ENCODE results near the gene SGMS1.
"Not testable (repeated sequence)": the region's sequence is repeated elsewhere in the genome, so short reads cannot be mapped to it uniquely, and the experiment has no call there.

SGMS1 gene

DNA sequence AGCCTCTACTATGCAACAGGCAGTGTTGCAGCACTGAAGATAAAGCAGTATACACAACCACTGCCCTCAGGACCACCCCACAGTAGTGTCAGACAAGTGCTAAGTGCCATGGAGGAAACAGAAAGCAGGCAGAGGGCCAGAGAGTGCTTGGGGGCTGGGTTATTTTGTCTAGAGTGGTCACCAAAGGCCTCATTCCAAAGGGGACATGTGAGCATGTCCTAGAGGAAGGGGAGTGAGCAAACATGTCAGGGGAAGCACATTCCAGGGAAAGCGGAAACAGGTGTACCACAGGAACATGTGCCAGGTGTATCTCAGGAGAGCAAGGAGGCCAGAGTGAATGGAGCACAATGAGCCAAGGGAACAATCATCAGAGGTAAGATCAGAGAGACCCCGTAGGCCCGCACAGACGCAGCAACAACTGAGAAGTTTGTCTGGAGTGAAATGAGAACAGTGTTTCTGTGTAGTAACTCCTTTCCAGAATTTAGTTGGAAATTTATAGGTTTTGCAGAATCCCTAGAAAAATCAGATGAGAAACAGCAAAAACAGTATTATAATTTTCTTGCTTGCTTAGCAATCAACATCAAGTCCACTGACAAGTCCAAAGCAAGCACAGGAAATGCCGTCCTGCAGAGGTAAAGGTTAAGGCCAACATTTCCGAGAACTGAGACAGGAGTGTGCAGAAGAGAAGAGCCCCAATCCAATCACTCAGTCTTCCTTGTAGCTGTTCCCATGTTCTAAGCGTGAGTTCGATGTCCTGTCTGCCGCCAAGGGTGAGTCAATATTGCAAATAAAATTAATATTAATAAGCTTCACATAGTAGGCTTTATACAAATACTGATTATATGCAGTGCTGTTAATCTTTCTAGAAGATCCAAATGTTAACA is 67.3 kb downstream of the SGMS1 start:
- no peak for DNase-seq (ENCODE audit: low spot score)

GRCh38 chr10:50554995-50555568 is 68.7 kb downstream of the SGMS1 start:
- peak; percentile 39 for DNase-seq (ENCODE audit: low spot score)

DNA sequence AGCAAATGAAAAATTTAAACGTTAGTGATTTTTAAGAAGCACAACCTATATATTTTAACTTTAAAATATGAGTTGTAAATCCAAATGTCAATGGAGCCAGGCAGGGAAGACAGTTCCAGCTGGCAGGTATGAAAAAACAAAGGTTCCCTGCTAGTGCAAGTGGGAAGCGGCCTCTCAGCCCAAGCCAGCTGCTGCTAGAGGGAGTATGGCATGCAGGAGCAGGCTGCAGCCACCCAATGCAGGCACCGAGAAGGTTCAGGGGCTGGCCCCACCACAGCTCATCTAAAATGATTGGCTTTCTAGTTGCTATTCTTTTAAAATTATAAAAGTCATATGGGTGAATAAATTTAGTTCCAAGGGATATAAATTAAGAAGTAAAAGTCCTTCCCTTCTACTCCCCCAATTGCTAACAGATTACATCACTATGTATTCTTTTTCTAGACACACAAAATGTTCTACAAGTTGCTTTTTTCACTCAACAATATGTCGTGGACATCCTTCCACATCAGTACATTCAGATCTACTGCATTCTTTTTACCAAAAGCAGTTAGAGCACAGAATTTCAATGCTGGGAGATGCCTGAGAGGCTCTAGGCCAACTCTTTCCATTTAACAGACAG is 69.3 kb downstream of the SGMS1 start:
- no peak for DNase-seq (ENCODE audit: low spot score)

DNA sequence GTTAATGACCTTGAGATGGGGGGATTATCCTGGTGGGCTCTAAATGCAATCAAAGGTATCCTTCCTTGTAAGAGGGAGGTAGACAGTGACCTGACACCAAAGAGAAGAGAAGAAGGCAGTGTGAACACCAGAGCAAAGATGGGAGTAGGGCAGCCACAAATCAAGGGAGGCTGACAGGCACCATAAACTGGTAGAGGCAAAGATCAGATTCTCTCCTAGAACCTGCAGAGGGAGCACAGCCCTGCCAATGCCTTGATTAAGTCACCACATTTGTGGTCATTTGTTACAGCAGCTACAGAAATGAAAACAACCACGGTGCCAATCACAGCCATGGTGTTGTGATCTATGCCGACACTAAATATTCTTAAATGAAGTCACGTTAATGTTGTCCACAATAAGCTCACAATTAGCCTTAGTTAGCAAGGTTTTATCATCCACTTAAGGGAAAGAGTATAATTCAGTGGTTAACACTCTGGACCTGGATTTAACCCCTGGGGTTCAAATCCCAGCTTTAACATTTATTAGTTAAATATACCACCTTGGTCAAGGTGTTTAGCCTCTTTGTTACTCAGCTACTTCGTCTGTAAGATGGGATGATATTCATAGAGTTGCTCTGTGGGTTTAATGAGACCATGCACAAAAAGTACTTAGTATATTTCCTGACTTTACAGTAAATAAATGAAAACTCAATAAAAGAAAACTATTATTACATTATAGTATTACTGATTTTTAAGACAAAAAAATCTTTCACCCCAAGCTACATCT is 70.8 kb downstream of the SGMS1 start:
- DNase-seq (ENCODE audit: low spot score): peak; percentile 11

DNA sequence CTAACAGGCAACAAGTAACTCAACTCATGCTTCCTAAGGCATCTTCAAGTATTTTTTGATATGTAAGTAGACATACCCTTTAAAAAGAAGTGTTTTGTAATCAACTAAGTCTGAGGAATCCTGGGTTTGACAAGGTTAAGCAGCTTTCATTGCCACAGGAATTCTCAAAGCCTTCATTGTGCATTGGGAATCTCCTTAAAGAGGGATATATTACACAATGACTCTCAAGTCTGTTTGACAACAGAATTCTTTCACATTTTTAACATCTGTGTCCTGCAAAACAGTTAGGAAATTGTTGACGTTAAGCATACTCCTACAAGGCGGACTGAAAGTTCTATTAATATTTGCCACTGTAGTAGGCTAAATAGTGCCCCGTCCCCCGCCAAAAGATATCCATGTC is 71.4 kb downstream of the SGMS1 start:
- DNase-seq (ENCODE audit: low spot score): peak; percentile 66

DNA sequence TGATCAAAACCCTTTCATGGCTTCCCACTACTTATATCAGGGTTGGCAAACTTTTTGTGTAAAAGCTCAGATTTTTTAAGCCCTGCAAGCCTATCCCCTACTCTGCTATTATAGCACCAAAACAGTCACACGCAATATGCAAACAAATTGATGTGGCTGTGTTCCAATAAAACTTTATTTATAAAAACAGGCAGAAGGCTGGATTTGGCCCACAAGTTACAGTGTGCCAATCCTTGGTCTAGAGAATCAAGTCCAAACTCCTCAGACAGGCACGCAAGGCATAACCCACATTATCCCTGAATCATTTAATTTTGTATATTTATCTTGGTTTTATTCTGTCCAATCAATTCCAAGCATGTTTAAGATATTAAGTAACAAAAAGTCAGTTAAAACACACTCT is 71.9 kb downstream of the SGMS1 start:
- no peak for DNase-seq (ENCODE audit: low spot score)

GRCh38 chr10:50550291-50550839 is 73.4 kb downstream of the SGMS1 start:
- DNase-seq (ENCODE audit: low spot score): no peak

GRCh38 chr10:50549186-50549585 is 74.6 kb downstream of the SGMS1 start:
- not testable (repeated sequence) for DNase-seq (ENCODE audit: low spot score)

DNA sequence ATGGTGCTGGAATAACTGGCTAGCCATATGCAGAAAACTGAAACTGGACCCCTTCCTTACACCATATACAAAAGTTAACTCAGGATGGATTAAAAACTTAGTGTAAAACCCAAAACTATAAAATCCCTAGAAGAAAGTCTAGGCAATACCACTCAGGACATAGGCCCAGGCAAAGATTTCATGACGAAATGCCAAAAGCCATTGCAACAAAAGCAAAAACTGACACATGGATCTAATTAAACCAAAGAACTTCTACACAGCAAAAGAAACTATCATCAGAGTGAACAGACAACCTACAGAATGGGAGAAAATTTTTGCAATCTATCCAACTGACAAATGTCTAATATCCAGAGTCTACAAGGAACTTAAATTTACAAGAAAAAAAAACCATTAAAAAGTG is 75.3 kb downstream of the SGMS1 start:
- not testable (repeated sequence) for DNase-seq (ENCODE audit: low spot score)

GRCh38 chr10:50546287-50546686 is 77.5 kb downstream of the SGMS1 start:
- not testable (repeated sequence) for DNase-seq (ENCODE audit: low spot score)

DNA sequence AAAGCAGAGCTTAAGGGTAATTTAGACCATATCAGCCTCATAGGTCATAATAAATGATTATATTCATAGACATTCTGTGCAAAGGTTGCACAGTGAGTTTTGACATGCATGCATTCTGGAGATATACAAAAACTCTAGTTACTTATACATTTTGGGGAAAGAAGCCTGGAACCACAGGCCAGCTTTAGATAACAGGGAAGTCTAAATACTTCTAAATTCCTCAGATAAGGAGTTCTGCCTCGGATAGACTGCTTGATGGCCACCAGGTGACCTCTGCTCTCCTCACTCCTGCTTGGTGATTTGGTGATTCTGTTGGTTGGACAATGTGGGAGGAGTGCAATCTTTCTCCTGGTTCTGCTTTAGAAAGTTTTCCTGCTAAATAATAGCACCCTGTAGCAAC is 77.9 kb downstream of the SGMS1 start:
- DNase-seq (ENCODE audit: low spot score): no peak

DNA sequence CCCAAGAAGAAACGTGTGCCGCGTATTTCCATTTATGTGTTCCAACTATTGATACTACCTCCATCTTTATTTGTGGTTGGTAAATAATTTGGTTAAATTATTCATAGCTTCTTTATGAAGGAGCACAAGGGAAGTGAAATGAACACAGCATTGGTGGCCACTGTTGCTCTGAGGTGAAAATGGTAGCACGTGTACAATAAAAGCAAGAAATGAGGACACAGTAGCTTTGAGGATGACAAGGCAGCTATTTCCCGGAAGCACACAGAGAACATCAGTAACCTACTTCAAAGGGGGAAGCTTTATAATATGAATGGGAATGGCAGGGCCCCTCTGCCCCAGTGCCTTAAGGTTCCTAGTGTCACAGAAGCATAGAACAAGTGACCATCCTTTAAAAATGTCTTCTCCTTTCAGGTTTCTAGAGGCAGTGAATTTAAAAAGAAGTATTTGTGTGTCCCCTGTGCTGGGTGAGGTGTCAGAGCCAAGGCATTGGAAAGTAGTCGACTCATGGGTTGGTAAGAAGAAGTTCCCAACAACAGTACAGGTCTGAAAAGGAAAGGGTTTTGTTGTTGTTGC is 78.8 kb downstream of the SGMS1 start:
- no peak for DNase-seq (ENCODE audit: low spot score)

- DNase-seq (ENCODE audit: low spot score): no peak
Measured at GRCh38 chr10:50544095-50544856, 79.5 kb downstream of the SGMS1 start.

DNA sequence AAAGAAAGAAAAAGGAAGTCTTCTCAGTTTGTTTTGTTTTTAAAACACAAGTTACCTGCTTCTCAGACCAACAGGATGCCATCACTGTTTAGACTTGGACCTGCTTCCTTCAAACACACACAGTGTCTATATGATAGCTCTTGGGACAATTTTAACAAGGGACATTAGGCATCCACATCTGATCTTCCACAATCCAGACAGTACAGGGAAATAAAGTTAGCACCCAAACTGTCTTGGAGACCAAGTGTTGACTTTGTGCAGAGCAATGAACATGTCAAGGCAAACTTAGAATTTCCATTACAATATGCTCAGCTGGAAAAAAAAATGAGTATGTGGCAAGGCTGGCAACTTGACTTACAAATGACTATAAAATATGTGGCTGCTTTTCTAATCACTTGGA is 80.9 kb downstream of the SGMS1 start:
- no peak for DNase-seq (ENCODE audit: low spot score)

- no peak for DNase-seq (ENCODE audit: low spot score)
Measured at GRCh38 chr10:50541921-50542320, 81.8 kb downstream of the SGMS1 start.

GRCh38 chr10:50541317-50541716 is 82.4 kb downstream of the SGMS1 start:
- no peak for DNase-seq (ENCODE audit: low spot score)

DNA sequence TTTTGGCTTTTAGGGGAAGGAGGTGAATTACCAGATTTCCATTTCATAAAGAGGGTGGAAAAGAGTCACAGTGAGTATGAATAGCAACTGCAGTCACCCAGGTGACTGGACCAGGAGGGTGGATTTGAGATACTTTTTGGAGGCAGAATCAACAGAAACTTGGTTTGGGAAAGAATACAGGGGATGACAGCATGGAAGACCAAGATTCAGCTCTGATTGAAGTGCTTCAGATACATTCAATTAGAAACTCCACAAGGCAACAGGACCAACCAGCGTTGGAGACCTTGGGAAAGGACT is 83.0 kb downstream of the SGMS1 start:
- no peak for DNase-seq (ENCODE audit: low spot score)

GRCh38 chr10:50540069-50540825 is 83.5 kb downstream of the SGMS1 start:
- no peak for DNase-seq (ENCODE audit: low spot score)

GRCh38 chr10:50538555-50539398 is 85.0 kb downstream of the SGMS1 start:
- no peak for DNase-seq (ENCODE audit: low spot score)

All from AG08395 (cell line).